K562 (cell line): ENCODE data around the gene HBM. TPM values are rescaled to one million over a fixed set of nuclear protein-coding genes. Genes with fewer than 3 reads are reported as not detected.

Source experiments
- CBFA2T2 ChIP-seq: fragments of 450-650 bp; conservative IDR thresholded peaks from 2 replicates; pipeline ENCODE4 v1.6.1; 2017; ENCODE audit warnings: mild to moderate bottlenecking
- CBX1 ChIP-seq: sonication (generic); IDR thresholded peaks from 2 replicates; pipeline ENCODE4 v1.6.1; 2016; ENCODE audit warnings: antibody characterized with exemption, low read depth, mild to moderate bottlenecking
- NBN ChIP-seq: fragments of 450-650 bp; IDR thresholded peaks from 2 replicates; pipeline ENCODE4 v1.6.1; 2016; ENCODE audit warnings: low read depth, mild to moderate bottlenecking
- NCOA1 ChIP-seq: fragments of 450-650 bp; IDR thresholded peaks from 2 replicates; pipeline ENCODE4 v1.6.1; 2016; ENCODE audit warnings: low read depth
- NCOR1 ChIP-seq: fragments of 450-650 bp; IDR thresholded peaks from 2 replicates; pipeline ENCODE4 v1.6.1; 2016; ENCODE audit warnings: mild to moderate bottlenecking, moderate library complexity
- TEAD1 ChIP-seq, 2 experiments: fragments of 450-650 bp in 1 of 2; sonication (generic) in 1 of 2; formaldehyde crosslinking; IDR thresholded peaks; 2 replicates each; pipeline versions ENCODE4 v1.4.0 to v1.8.0; 2020 to 2022; ENCODE audit warnings: mild to moderate bottlenecking in 2 of 2, missing genetic modification reagents in 1 of 2
- ZFX ChIP-seq: sonication (generic); formaldehyde crosslinking; IDR thresholded peaks from 2 replicates; pipeline ENCODE4 v1.8.0; 2022; ENCODE audit warnings: mild to moderate bottlenecking, missing genetic modification reagents, moderate library complexity
- polyA plus RNA-seq, 8 experiments: library from polyadenylated mRNA; depleted of rRNA in 4 of 8; stranded (reverse) in 5 of 8; unstranded in 3 of 8; fragments of >200 nt; fragmentation: Nextera tagmentation in 2 of 8; fragmentation: Illumina TruSeq in 1 of 8; extraction: Ambion mirVana in 2 of 8; extraction: Trizol in 1 of 8; gene quantifications; 2 replicates each; pipeline versions ENCODE4 v1.2.1 to v1.2.3, GENCODE V29; 2011 to 2014; ENCODE audit warnings: inconsistent platforms in 1 of 8, missing spikeins in 1 of 8
- total RNA-seq, 7 experiments: library from RNA; depleted of rRNA in 6 of 7; stranded (reverse); fragments of >200 nt in 6 of 7; fragmentation: Illumina TruSeq in 2 of 7; extraction: Trizol in 2 of 7; gene quantifications; 2 replicates each; pipeline versions ENCODE4 v1.2.1 to v1.2.3, GENCODE V29; 2011 to 2021; ENCODE audit warnings: low replicate concordance in 1 of 7
- TF ChIP-seq, protein P1 (sequence below), 2 experiments: fragments of 450-650 bp in 1 of 2; IDR thresholded peaks; 2 replicates each; pipeline ENCODE4 v1.6.1; 2011 to 2017; ENCODE audit warnings: low read depth in 2 of 2, antibody characterized with exemption in 1 of 2, borderline replicate concordance in 1 of 2, low read length in 1 of 2, mild to moderate bottlenecking in 1 of 2, mixed read lengths in 1 of 2; ENCODE audit not compliant: control insufficient read depth in 1 of 2
- TF ChIP-seq, protein P2 (sequence below): sonication (generic); formaldehyde crosslinking; IDR thresholded peaks from 2 replicates; pipeline ENCODE4 v1.8.1; 2022; ENCODE audit warnings: missing genetic modification reagents
- TF ChIP-seq, protein P3 (sequence below): fragments of 200-800 bp; sonication (Bioruptor generic); IDR thresholded peaks from 2 replicates; pipeline ENCODE4 v1.6.1; 2017; ENCODE audit warnings: missing genetic modification characterization, missing compliant biosample characterization

The HBM gene
- total and polyA plus RNA-seq, 9 of the 15 experiments (the other 6 are each of a cell fraction or from before 2014, with no cell fraction given), result not detected

DNA sequence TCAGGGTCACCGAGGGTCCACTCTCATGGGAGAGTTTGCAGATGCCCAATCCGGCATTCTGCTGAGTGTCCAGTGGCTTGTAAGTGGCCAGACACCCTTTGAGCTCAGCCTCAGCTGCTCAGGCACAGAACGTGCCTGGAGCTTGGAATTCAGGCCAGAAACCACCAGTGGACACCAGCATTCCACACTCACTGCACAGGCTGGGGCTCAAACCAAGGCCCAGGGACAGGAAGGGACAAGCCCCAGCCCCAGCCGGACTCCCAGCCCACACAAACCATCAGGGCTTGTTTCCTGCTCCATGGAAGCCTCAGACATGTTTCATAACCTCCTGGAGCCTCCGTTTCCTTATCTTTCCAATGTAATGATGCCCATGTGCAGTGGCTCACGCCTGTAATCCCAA is 22.3 kb upstream of the HBM start (continued):
- TF ChIP-seq, protein P1, sequence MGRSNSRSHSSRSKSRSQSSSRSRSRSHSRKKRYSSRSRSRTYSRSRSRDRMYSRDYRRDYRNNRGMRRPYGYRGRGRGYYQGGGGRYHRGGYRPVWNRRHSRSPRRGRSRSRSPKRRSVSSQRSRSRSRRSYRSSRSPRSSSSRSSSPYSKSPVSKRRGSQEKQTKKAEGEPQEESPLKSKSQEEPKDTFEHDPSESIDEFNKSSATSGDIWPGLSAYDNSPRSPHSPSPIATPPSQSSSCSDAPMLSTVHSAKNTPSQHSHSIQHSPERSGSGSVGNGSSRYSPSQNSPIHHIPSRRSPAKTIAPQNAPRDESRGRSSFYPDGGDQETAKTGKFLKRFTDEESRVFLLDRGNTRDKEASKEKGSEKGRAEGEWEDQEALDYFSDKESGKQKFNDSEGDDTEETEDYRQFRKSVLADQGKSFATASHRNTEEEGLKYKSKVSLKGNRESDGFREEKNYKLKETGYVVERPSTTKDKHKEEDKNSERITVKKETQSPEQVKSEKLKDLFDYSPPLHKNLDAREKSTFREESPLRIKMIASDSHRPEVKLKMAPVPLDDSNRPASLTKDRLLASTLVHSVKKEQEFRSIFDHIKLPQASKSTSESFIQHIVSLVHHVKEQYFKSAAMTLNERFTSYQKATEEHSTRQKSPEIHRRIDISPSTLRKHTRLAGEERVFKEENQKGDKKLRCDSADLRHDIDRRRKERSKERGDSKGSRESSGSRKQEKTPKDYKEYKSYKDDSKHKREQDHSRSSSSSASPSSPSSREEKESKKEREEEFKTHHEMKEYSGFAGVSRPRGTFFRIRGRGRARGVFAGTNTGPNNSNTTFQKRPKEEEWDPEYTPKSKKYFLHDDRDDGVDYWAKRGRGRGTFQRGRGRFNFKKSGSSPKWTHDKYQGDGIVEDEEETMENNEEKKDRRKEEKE (IDR thresholded peaks at IDR 0.05; ENCODE audit: borderline replicate concordance in 1 of 2, control insufficient read depth in 1 of 2, low read depth in 2 of 2, low read length in 1 of 2), result no peak
- TF ChIP-seq NBN (no peak), TEAD1 (CRISPR knock-in tag; IDR thresholded peaks at IDR 0.05) (no peak), NCOR1 (no peak), NCOA1 (no peak), CBFA2T2 (no peak), ZFX (peak; percentile 6; the same call in 1 of the 2 replicates), CBX1 (no peak)
- TF ChIP-seq, protein P2, sequence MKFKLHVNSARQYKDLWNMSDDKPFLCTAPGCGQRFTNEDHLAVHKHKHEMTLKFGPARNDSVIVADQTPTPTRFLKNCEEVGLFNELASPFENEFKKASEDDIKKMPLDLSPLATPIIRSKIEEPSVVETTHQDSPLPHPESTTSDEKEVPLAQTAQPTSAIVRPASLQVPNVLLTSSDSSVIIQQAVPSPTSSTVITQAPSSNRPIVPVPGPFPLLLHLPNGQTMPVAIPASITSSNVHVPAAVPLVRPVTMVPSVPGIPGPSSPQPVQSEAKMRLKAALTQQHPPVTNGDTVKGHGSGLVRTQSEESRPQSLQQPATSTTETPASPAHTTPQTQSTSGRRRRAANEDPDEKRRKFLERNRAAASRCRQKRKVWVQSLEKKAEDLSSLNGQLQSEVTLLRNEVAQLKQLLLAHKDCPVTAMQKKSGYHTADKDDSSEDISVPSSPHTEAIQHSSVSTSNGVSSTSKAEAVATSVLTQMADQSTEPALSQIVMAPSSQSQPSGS (CRISPR knock-in tag), result no peak
- TF ChIP-seq, protein P3, sequence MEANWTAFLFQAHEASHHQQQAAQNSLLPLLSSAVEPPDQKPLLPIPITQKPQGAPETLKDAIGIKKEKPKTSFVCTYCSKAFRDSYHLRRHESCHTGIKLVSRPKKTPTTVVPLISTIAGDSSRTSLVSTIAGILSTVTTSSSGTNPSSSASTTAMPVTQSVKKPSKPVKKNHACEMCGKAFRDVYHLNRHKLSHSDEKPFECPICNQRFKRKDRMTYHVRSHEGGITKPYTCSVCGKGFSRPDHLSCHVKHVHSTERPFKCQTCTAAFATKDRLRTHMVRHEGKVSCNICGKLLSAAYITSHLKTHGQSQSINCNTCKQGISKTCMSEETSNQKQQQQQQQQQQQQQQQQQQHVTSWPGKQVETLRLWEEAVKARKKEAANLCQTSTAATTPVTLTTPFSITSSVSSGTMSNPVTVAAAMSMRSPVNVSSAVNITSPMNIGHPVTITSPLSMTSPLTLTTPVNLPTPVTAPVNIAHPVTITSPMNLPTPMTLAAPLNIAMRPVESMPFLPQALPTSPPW (CRISPR knock-in tag), result no peak
